Progenitor cell of endocrine pancreas (in vitro differentiated cells): ENCODE measurements around the gene CRTC3. TPM values are rescaled to one million over a fixed set of nuclear protein-coding genes. Genes with fewer than 3 reads are reported as not detected.

Source experiments
- DNase-seq: peaks from one replicate; pipeline ENCODE4 v3.0.0; 2021; ENCODE audit warnings: low spot score; ENCODE audit not compliant: unreplicated experiment
- H3K27ac Mint-ChIP-seq: 2 replicates; pipeline ENCODE4 v1.8.0; 2021; ENCODE audit warnings: mild to moderate bottlenecking, moderate library complexity, mixed read lengths
- H3K27me3 Mint-ChIP-seq: 2 replicates; pipeline ENCODE4 v1.8.0; 2021; ENCODE audit warnings: mixed read lengths
- H3K36me3 Mint-ChIP-seq: 2 replicates; pipeline ENCODE4 v1.8.0; 2022; ENCODE audit warnings: mixed read lengths; ENCODE audit not compliant: insufficient read depth
- H3K4me1 Mint-ChIP-seq: 2 replicates; pipeline ENCODE4 v1.8.0; 2021; ENCODE audit warnings: low read depth, mixed read lengths
- H3K4me3 Mint-ChIP-seq: 2 replicates; pipeline ENCODE4 v1.8.0; 2021; ENCODE audit warnings: low read depth, mild to moderate bottlenecking, moderate library complexity, mixed read lengths
- H3K9me3 Mint-ChIP-seq: 2 replicates; pipeline ENCODE4 v1.8.0; 2021; ENCODE audit warnings: low read depth, mixed read lengths
- total RNA-seq: library from RNA; stranded (reverse); gene quantifications from 2 replicates; pipeline ENCODE4 v1.2.1, GENCODE V29; 2021
- TF ChIP-seq, protein P1 (sequence below): fragments of 200-600 bp; sonication (generic); IDR thresholded peaks from one replicate; pipeline ENCODE4 v1.5.0; 2021; ENCODE audit warnings: antibody characterized with exemption, mild to moderate bottlenecking; ENCODE audit not compliant: unreplicated experiment

The CRTC3 gene
- total RNA-seq, 1 donor from 2014 or later: 34.6 TPM

DNA sequence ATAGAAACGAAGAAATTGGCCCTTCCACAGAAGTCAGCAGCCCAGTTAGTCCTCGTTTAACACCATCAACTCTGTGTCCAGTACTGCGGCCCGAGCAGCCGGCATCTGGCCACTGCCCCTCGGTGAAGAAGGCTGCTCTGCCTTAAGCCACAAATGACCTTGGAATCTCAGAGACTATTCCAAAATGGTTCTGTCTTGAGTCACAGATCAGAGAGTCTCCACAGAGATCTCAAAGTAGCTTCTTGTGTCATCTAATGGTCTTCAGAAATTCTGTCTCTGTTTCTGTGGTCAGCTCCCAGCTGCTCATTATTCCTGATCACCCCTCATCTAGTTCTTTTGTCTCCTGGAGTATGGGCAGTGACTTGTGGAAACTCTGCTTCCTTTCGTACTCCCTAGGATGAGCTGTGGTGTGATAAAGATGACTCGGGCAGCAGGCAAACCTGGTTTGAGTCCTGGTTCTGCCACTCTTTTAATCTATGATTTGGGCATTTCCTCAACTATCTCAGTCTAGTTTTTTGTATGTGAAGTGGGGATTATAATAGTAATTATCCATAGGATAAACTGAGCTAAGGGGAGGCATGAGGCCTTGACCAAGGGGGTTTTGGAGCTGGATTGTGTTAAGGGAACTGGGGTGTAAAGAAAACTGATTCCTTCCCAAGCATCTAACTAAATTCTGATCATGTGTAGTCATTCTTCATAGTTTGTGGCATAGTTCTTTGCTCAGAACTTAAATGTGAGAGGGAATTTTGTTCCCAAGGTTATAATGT lies 22.6 kb downstream of the CRTC3 start:
- Mint-ChIP-seq H3K27me3 (no peaks in the 10 kb centered on the region), H3K4me3 (no peak overlapping the region), H3K27ac (peak overlapping the region; percentile 35), H3K4me1 (peaks cover 9% of the 10 kb centered on the region), H3K9me3 (no peaks in the 10 kb centered on the region), H3K36me3 (peaks cover 3% of the 10 kb centered on the region)
- TF ChIP-seq, protein P1, sequence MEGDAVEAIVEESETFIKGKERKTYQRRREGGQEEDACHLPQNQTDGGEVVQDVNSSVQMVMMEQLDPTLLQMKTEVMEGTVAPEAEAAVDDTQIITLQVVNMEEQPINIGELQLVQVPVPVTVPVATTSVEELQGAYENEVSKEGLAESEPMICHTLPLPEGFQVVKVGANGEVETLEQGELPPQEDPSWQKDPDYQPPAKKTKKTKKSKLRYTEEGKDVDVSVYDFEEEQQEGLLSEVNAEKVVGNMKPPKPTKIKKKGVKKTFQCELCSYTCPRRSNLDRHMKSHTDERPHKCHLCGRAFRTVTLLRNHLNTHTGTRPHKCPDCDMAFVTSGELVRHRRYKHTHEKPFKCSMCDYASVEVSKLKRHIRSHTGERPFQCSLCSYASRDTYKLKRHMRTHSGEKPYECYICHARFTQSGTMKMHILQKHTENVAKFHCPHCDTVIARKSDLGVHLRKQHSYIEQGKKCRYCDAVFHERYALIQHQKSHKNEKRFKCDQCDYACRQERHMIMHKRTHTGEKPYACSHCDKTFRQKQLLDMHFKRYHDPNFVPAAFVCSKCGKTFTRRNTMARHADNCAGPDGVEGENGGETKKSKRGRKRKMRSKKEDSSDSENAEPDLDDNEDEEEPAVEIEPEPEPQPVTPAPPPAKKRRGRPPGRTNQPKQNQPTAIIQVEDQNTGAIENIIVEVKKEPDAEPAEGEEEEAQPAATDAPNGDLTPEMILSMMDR: no peak
- DNase-seq: no peak

DNA sequence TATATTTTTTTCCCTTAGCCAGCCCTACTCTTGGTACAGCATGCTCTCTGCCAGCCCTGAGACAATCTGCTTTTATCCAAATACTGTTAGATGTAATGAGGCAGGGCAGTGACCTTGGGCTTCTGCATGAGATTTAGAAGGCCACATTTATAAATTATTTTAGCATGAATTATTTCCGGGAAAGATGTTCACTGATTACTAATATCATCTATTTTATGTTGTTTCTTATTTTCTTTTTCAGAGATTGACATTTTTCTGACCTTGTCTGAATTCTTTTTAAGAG lies 23.1 kb downstream of the CRTC3 start:
- Mint-ChIP-seq H3K36me3 (peaks cover 3% of the 10 kb centered on the region), H3K4me1 (peaks cover 10% of the 10 kb centered on the region), H3K27me3 (no peaks in the 10 kb centered on the region), H3K27ac (no peak overlapping the region), H3K4me3 (no peak overlapping the region), H3K9me3 (no peaks in the 10 kb centered on the region)
- TF ChIP-seq, protein P1: no peak
- DNase-seq: no peak

DNA sequence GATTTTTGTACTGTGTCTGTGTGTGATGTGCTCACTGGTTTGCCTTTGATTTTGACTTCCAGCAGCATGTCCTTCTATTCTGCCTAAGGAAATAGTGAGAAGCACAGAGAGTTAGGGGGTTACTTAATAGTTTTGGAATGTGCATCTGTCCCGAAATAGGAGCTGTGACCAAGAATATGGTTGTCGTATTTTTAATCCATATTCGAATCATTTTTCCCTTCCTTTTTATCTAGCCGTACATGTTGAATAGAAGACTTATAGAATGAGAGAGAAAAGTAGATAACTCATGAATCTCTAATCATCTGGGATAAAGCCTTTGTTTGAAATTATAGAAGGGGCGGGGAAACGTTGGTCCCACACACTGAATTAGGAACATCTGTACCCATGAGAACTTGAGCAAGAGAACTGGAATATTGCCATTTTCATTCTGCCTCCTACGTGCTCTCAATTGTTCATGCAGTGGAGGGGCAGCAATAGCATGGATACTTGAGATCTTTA lies 23.6 kb downstream of the CRTC3 start:
- H3K4me3 Mint-ChIP-seq: no peak overlapping the region
- peaks cover 3% of the 10 kb centered on the region for H3K36me3 Mint-ChIP-seq
- TF ChIP-seq, protein P1: no peak
- no peaks in the 10 kb centered on the region for H3K9me3 Mint-ChIP-seq
- peaks cover 14% of the 10 kb centered on the region for H3K4me1 Mint-ChIP-seq
- DNase-seq: no peak
- H3K27me3 Mint-ChIP-seq: no peaks in the 10 kb centered on the region
- no peak overlapping the region for H3K27ac Mint-ChIP-seq

DNA sequence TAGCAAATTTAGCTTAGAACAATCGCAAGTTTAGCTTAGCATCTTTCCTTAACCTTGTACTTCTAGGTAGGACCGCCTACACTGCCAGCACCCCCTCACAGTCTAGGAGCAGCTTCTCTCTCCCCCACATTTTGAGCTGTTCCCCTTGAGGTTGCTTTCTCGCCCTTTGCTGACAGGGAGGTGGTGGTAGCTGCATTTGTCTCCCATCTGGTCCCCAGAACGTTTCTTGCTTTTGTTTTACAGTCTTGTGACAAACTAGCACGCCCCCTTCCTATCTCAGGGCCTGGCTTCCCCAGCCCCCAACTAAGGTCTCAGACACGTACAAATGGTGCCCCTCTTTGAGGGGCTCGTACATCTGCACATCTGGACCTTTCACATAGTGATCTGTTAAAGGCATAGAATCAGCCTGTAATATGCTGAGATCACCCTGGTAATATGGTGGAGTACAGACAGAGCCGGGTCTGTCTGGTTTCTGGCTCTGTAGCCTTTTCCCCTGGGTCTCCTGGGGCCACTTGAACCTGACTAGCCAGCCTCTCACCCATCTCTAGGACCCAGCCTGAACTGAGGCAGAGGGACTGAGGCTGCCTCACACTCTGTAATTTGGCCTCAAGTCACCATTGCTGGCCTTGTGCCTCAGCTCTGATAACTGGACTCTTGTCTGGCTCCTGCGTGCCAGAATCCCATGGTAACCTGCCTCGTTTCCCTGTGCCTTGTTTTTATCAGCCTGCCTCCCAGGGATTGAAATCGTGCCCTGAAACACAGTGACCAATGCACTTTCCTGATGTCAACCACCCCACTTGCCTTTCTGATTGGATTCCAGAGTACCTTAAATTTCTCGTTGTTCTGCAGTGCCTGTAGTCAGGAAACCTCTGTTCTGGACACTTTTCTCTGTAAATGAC lies 27.7 kb downstream of the CRTC3 start:
- Mint-ChIP-seq H3K27me3 (no peaks in the 10 kb centered on the region), H3K4me1 (peaks cover 20% of the 10 kb centered on the region), H3K4me3 (no peak overlapping the region)

DNA sequence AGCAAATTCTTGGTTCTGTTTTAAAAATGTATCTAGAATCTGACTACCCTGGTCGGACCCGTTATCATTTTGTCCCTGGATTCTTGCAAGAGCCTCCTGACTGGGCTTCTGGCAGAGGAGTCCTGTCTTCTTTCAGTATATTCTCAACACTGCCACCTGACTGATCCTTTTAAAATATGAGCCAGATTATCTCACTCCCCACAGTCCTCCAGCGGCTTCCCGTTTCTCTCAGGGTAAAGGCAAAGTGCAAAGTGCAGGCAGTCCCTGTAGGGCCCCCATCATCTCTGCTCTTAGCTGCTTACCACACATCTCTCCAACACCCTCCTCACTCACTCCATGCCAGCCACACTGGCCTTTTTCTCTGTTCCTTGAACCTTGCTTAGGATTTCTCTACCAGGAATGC lies 28.4 kb downstream of the CRTC3 start:
- H3K27ac Mint-ChIP-seq: peak overlapping the region; percentile 75
- TF ChIP-seq, protein P1: no peak
- DNase-seq: no peak
- H3K4me3 Mint-ChIP-seq: no peak overlapping the region
- no peaks in the 10 kb centered on the region for H3K27me3 Mint-ChIP-seq
- peaks cover 5% of the 10 kb centered on the region for H3K36me3 Mint-ChIP-seq
- peaks cover 22% of the 10 kb centered on the region for H3K4me1 Mint-ChIP-seq
- no peaks in the 10 kb centered on the region for H3K9me3 Mint-ChIP-seq

More for the DNA sequence above, 27.7 kb downstream of the CRTC3 start:
- DNase-seq: no peak
- Mint-ChIP-seq H3K27ac (peak overlapping the region; percentile 75), H3K9me3 (no peaks in the 10 kb centered on the region), H3K36me3 (peaks cover 5% of the 10 kb centered on the region)
- TF ChIP-seq, protein P1: no peak
